ENCODE measurements around the gene OXER1.

OXER1 gene

GRCh38 chr2:42768706-42769256 lies 4.8 kb upstream of the OXER1 start:
- DNase-seq: no peak

DNA sequence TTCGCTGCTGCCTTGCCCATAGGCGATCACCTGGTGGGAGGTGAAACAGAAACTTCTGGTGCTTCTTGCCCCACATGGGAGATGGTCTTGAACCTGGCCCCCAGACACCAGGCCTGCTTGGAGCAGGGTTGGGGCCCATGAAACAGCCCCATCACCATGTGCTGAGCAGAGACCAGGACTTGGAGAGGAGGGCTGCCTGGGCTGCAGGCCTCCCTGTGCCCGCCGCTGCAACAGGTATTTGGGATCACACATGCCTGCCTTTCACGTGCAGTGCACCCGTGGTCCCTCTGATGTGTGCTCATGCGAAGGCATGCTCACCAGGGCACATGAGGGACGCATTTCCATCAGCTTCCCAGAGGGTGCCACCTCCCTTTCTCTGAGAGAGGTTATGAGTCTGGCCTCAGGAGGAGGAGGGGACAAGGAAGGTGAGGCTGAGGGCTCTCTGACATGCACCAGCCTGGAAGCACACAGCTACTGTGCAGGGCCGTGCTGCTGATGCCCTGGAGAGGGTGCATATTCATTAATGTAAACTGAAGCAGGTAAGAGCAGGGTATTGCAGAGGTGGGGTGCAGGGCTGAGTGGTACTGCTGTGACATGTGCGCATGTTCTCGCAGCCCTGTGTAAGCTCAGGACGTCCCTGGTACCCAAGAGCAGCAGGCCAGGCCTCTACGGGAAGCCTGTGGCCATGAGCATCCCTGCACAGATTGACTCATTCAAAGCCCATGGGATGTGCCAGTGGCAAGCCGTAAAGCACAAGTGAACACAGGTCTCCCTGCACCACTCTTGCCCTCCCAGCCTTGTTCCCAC lies 4.2 kb upstream of the OXER1 start:
- no peak for DNase-seq

- DNase-seq: no peak
Measured at GRCh38 chr2:42767080-42767898, 3.4 kb upstream of the OXER1 start.

DNA sequence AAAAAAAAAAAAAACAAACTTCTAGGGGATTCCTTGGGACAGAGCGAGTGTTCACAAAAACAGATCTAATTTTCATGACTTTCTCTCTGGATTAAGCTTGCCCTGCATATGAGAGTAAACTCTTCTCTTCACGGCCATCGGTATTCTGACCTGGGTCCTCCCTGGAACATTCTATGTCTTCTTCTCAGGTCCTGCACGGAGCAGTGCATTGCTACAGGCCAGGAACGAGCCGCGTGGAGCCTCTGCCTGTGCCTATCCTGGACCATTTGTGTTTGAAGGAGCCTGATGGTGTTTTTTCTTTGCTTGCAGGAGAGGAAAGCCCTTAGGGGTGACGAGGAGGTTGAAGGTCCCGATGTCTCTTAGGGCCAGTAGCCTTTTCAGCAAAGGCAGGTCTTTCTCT lies 1.8 kb upstream of the OXER1 start:
- no peak for DNase-seq

GRCh38 chr2:42764901-42765300 lies 966 bp upstream of the OXER1 start:
- DNase-seq: no peak

DNA sequence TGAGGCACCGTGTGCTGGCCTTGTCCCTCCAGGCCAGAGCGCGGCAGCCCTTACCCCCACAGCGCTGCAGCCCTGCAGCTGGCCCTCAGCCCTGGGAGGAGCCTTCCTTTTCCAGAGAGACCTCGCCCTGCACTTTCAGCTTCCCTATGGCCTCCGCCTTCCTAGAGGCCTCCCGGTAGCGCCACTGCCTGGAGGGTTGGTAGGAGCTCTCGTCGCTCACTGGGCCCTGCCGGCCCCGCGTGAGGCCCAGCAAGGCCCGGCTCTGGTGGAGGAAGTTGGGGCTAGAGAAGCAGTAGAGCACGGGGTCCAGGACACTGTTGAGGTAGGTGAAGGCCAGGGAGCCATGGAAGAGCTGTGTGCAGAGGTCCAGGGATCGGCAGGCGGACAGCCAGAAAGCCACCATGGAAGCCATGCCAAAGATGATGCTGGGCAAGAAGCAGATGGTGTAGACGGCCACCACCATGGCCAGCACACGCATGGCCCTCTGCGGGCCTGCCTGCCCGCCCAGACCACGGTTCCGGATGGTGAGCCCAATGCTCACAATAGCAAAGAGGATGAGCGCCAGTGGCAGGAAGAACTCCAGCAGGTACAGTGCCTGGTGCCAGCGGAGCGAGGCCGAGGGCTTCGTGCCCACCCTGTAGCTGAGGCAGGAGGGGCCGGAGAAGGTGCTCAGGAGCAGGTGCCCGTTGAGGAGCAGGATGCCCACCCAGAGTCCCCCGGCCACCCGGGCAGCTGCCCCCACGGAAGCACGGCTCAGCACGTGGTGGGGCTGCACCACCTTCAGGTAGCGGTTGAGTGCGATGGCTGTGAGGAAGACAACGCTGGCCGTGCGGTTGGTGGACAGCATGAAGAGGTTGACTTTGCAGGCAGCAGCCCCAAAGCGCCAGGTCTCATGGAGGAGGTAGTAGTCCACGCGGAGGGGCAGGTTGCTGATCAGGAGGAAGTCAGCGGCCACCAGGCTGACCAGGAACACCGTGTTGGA lies 821 bp downstream of the OXER1 start:
- no peak for DNase-seq

GRCh38 chr2:42762155-42762554 lies 1.8 kb downstream of the OXER1 start:
- DNase-seq: no peak

DNA sequence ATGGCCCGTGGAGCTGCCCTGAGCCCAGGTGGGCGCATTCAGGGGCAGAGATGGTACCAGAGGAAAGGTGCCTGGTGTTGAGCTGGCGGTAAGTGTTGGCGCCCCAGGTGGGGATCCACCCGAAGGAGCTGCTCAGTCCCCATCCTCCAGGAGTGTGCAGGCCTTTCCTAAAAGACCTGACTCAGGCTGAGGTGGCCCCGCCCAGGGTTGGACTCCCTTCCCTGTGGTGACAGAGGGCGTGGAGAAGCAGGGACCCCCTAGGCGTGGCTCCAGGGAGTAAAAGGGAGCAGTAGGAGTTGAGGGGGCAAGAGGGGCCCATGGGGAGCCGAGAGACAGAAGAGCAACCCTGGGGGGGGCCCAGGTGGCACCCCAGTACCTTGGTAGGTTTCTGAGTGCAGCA lies 2.4 kb downstream of the OXER1 start:
- DNase-seq: no peak

GRCh38 chr2:42758751-42759150 lies 5.2 kb downstream of the OXER1 start:
- no peak for DNase-seq

DNA sequence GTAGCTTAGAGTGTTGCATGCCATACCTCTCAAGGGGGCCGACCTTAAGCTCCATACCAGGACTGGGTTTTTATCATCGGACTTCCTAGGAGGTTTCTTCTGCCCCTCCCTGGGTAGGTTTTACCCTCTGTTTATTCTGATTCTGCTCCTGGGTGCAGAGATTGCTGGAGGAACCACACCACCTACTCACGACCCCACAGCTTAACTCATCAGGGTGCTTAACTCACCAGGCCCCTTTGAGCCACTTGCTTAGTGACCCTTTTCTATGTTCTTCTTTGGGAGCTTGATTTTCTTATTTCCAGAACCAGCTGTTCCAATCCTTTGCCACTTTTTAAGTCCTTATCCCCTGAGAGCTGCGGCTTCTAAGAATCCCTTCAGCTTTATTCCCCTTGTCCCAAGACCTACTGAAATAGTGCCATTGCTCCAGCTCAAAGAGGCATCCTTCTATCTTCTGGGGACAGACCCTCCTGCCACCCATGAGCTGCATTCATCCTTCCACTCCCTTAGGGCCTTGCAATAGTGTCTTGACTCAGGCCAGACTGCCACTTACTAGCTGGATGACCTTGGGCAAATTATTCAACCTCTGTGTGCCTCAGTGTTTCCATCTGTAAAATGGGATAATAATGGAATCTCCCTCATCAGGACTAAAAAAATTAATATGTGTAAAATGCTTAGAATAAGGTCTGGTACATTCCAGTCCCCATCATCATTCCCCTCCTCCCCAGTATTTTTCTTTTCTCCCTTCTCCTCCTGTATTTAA lies 5.8 kb downstream of the OXER1 start:
- no peak for DNase-seq

DNA sequence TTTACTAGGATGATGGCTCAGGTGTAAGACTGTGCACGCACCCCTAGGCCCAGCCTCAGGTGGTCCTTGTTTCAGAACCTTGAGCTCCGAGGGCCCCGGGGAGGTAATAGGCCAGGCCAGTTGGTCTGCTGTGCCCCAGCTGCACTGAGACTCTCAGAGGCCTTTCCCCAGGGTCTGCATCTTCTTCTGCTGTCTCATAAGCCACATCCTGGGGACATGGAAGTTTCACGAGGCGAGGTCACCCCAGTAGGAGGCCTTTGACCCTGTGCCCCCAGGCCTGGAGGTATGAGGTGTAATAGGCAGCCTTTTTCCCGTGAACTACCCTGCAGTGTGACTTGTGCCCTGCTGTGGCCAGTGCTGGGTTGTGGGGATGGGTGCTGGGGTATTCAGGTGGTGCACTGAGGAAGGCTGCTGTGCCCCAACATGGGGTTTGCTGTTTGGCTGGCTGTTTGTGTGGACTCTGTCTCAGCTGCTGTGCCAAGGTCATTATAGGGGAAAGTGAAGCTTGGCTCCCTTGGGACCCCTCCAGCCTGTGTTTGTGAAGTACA lies 6.9 kb downstream of the OXER1 start:
- DNase-seq: no peak

- no peak for DNase-seq
Measured at GRCh38 chr2:42756150-42756775, 7.7 kb downstream of the OXER1 start.

DNA sequence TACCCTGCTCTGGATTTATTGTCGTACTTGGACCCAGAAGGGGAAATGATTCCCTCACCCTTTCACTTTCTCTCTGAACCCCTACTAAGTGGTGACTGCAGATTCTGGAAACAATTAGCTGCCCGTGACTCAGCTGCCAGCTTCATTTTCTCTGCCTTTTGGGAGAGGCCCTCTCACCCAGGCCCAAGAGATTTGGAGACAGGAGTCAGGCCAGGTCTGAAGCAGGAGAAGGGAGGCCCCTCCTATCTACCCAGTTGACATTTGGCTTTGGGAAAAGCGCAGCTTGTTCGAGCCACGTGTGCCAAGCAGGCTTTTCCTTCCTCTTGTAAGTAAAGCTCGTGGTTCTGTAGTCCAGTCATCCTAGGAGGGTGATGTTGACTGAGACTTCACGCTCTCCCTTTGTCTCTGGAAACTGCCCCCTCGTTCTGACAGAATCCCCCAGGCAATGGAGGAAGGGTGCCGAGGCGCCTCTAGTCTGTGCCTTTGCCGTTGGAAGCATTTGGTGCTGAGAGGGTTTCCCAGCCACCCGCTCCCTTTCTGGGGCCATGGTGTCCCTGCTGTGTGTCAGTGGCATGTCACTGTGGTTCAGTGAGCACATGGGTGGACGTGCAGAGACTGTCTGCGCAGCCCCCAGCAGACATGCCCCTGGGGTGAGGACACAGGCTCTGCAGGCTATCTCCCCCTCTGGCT lies 8.6 kb downstream of the OXER1 start:
- DNase-seq: no peak

- DNase-seq: no peak
Measured at GRCh38 chr2:42754776-42755140, 9.2 kb downstream of the OXER1 start.

DNA sequence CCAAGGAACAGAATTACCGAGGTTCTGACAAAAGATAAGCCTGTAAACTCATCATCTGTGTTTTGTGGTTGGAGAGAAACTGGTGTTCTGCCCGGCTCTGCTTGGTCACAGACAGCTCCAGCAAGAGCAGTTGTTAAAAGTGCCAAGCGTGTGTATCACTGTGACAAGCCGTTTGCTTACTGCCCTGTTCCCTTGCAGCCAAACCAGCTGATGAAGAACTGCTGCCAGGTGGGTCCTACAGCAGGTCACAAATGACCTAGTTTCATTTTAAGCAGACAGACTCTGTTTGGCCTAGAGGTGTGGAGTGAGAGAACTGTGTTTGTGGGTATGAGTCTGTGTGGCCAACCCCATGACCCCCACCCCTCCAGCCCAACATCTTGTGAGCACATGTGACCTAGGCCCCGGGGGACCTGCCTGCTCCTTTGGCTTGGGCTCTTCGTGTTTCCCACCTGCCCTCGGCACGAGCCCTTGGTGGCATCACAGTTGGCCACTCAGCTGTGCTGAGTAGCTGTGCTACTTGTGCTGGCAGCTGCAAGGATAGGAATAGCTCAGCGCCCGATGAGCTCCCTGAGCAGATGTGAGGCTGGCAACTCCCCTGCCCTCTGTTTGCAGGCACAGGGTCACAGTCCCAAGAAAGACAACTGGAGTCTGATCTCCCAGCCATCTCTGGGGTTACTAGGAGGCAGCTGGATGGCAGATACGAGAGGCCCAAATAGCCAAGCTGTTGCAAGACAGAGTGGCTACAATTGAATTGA lies 9.7 kb downstream of the OXER1 start:
- DNase-seq: peak; percentile 25

DNA sequence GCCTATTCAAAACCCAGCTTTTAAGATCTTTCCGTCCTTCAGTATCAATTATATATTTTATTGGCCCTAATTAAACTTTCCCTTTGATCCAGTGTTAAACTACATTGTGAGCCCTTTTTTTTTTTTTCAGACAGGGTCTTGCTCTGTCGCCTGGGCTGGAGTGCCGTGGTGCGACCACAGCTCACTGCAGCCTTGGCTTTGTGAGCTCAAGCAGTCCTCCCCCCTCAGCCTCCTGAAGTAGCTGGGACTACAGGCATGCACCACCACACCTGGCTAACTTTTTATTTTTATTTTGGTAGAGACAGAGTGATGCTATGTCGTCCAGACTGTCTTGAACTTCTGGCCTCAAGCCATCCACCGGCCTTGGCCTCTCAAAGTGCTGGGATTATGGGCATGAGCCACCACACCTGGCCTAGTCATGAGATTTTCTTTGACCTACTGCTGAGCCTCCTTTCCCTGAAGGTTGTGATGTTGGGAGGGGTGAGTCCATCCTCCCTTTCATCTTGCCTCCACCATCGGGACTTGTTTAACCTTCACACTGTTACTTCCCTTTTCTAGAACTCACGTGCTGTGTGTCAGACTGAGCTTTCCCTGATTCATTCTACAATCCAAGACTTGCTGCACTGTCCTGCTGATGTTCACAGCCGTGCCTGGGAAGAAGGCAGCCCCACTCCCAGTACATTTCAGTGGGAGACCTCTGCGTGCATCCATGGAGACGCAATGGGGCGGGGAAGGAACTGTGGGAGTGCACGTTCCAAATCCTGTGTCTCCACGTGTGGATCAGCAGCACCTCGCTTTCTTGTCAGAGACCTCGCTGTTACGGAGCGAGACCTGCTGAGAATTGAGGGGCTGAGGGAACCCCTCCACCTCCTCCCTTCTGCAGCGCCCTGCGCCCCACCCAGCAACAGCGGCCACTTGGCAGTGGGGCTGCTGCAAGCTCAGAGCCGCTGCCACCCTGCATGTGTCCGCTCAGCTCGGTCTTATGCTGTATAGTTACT lies 10.8 kb downstream of the OXER1 start:
- no peak for DNase-seq

- no peak for DNase-seq
Measured at GRCh38 chr2:42752314-42752713, 11.6 kb downstream of the OXER1 start.

- no peak for DNase-seq
Measured at GRCh38 chr2:42748840-42749239, 15.1 kb downstream of the OXER1 start.

- DNase-seq: no peak
Measured at GRCh38 chr2:42747422-42747821, 16.5 kb downstream of the OXER1 start.

Data from NCI-H1092 (cell line).